ENCODE results near the gene GAD2. TPM values are rescaled to one million over a fixed set of nuclear protein-coding genes. Genes with fewer than 3 reads are reported as not detected.

Gene GAD2
- total RNA-seq, 4 donors from 2014 or later: not detected

- TF ChIP-seq, protein P1, sequence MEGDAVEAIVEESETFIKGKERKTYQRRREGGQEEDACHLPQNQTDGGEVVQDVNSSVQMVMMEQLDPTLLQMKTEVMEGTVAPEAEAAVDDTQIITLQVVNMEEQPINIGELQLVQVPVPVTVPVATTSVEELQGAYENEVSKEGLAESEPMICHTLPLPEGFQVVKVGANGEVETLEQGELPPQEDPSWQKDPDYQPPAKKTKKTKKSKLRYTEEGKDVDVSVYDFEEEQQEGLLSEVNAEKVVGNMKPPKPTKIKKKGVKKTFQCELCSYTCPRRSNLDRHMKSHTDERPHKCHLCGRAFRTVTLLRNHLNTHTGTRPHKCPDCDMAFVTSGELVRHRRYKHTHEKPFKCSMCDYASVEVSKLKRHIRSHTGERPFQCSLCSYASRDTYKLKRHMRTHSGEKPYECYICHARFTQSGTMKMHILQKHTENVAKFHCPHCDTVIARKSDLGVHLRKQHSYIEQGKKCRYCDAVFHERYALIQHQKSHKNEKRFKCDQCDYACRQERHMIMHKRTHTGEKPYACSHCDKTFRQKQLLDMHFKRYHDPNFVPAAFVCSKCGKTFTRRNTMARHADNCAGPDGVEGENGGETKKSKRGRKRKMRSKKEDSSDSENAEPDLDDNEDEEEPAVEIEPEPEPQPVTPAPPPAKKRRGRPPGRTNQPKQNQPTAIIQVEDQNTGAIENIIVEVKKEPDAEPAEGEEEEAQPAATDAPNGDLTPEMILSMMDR (IDR thresholded peaks at IDR 0.05; ENCODE audit: low read depth): no peak
Measured at GRCh38 chr10:26222563-26222962, 6.0 kb downstream of the GAD2 start.

- TF ChIP-seq, protein P1 (IDR thresholded peaks at IDR 0.05; ENCODE audit: low read depth): no peak
Measured at GRCh38 chr10:26225322-26225721, 8.7 kb downstream of the GAD2 start.

- TF ChIP-seq, protein P1 (IDR thresholded peaks at IDR 0.05; ENCODE audit: low read depth): no peak
Measured at GRCh38 chr10:26227786-26228185, 11.2 kb downstream of the GAD2 start.

GRCh38 chr10:26232174-26232573 is 15.6 kb downstream of the GAD2 start:
- TF ChIP-seq, protein P1 (IDR thresholded peaks at IDR 0.05; ENCODE audit: low read depth): no peak

DNA sequence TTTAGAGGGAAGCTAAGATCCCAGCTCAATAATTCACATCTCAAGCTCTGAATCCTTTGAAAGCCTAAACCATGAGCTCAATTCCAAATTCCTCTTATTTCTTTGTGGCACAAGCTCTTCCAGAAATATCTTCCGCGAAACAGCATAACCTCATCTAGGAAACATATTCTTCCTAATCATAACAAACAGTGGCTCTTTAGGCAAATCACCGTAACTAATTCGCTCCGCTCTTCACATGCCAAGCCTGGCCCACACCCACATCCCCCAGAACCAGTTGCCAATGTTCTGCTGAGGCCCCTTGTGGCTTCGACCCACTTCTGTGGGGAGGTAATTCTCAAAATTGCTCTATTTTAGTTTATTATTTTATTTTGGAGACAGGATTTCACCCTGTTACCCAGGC is 19.2 kb downstream of the GAD2 start:
- TF ChIP-seq, protein P1 (IDR thresholded peaks at IDR 0.05; ENCODE audit: low read depth): no peak

DNA sequence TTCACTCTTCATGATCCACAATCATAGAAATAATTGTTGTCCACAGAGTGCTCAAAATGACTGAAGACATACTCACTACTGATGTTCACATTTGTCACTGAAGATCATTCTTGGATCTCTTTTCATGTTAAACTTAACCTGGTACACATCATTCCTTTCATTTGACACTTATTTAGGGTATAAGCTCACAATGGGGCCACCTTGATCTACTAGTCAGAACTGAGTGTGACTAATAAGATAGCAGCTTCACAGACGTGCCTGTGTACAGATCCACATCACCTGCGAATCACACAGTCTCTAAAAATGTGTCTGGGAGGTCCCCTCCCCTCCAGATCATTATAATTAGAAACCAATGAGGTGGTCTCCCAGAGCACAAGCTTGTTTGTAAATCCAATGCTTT is 21.8 kb downstream of the GAD2 start:
- TF ChIP-seq, protein P1 (IDR thresholded peaks at IDR 0.05; ENCODE audit: low read depth): no peak

DNA sequence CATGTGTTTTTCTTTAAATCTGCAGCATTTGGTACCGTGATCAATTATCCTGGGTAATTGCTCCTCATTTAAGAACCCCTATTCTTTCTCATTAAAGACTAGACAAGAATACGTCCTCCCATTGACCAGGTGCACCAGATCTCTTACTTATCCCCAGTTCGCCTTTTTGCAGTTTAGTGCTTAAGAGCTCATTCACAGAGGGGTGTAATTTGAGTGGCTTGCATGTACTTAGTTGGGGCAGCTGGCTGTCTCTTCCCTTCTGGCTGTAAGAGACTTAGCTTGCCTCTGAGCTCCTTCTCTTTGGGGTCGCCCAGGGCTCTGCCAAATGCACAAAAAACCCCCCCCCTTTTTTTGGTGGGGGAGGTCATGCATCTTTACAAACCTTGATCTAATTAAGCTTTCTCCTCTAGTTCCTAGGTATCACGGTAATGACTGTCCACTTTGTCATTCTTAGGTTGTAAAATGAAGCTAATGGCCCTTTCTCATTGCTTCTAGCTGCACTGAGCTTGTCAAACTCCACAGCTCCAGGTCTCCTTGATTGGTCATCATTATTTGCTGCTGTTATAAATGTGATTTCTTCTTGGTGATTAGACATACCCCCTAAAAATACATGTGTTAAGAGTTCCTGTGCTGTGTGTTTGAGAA is 26.3 kb downstream of the GAD2 start:
- TF ChIP-seq, protein P1 (IDR thresholded peaks at IDR 0.05; ENCODE audit: low read depth): no peak
